Testis (tissue), 2 donors: ENCODE data around the gene DOP1B.

Experiments used
- POLR2A ChIP-seq: fragments of 450-650 bp; IDR thresholded peaks from one replicate; pipeline ENCODE4 v1.6.1; 2017; ENCODE audit warnings: antibody characterized with exemption, mild to moderate bottlenecking, moderate library complexity
- TF ChIP-seq, protein P1 (sequence below), 3 experiments: fragments of 450-650 bp in 2 of 3; fragments of 200-600 bp in 1 of 3; sonication (generic) in 1 of 3; IDR thresholded peaks; one replicate each; pipeline ENCODE4 v1.5.1; 2016 to 2019; ENCODE audit warnings: antibody characterized with exemption in 3 of 3, mild to moderate bottlenecking in 2 of 3, moderate library complexity in 1 of 3

DNA sequence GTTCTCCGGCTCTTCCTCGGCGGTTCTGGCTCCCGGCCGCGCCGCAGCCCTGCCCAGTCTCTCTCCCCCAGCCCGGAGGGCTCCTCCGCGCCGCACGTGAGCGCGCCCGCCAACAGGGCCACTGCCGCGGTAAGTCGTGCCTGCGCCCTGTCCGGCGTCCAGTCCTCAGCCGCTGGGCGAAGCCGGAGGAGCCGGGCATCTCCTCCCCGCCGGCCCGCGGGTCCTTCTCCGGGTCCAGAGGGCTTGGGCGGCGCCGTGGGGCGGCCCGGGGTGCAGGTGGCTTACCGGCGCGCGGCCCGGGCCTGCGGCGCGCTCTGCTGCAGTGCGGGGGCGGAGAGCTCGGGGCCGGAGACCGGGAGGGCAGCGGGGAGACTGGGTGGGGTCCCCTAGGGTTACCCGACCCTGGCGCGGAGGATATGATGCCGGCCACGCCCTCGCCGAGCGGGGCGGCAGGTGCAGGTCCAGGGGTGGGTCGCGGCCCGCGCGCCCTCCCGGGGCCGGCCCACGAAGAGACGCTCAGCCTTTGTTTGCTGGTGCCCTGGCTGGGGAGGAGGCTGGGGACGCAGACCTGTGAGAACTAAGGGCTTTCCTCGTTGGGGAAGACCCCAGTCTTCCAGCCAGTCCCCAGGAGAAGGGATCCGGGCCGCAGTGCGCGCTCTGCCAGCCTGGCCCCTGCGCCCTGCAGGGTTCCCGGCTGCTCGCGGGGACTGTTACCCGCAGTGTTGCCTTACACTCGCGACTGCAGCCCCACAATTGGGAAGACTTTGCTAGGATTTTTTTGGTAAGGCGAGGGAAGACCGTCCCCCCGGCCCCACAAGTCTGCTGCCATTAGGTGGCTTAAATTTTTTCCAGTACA, at the start of gene DOP1B:
- TF ChIP-seq POLR2A: peak; percentile 56
- TF ChIP-seq, protein P1, sequence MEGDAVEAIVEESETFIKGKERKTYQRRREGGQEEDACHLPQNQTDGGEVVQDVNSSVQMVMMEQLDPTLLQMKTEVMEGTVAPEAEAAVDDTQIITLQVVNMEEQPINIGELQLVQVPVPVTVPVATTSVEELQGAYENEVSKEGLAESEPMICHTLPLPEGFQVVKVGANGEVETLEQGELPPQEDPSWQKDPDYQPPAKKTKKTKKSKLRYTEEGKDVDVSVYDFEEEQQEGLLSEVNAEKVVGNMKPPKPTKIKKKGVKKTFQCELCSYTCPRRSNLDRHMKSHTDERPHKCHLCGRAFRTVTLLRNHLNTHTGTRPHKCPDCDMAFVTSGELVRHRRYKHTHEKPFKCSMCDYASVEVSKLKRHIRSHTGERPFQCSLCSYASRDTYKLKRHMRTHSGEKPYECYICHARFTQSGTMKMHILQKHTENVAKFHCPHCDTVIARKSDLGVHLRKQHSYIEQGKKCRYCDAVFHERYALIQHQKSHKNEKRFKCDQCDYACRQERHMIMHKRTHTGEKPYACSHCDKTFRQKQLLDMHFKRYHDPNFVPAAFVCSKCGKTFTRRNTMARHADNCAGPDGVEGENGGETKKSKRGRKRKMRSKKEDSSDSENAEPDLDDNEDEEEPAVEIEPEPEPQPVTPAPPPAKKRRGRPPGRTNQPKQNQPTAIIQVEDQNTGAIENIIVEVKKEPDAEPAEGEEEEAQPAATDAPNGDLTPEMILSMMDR (IDR thresholded peaks at IDR 0.05): no peak
